PC-3 (cell line): Measurements from ENCODE around the gene ASXL1. TPM values are rescaled to one million over a fixed set of nuclear protein-coding genes. Genes with fewer than 3 reads are reported as not detected.
A peak's percentile ranks its signal among the peaks of the same experiment; 100 is the strongest.

Experiments
- ATAC-seq: fragments of 200-7000 bp; cut with Tn5 transposase; 2 replicates; pipeline ENCODE4 v1.9.1; 2020; ENCODE audit warnings: mild to moderate bottlenecking, moderate library complexity
- BruUV-seq: library from RNA; stranded (reverse); fragments of 400-500 nt; replicated peaks from 2 replicates; lab custom pipeline; 2021; lab: Mats Ljungman, UMichigan
- CTCF ChIA-PET: fragments of 300-600 bp; sonication (Branson Sonifier 250); formaldehyde crosslinking; loops from one replicate; lab custom pipeline; 2022; ENCODE audit warnings: antibody characterized with exemption; lab: Charles Lee
- POLR2A ChIA-PET: fragments of 300-600 bp; sonication (Branson Sonifier 250); formaldehyde crosslinking; loops from one replicate; lab custom pipeline; 2022; ENCODE audit warnings: antibody characterized with exemption; ENCODE audit not compliant: unreplicated experiment; lab: Charles Lee
- DNase-seq: peaks from one replicate; pipeline ENCODE4 v3.0.0-alpha.2; 2015
- H2AFZ ChIP-seq: fragments of 300-600 bp; sonication (generic); 2 replicates; pipeline ENCODE4 v1.6.0; 2016; ENCODE audit warnings: antibody characterized with exemption, low read length
- H3F3A ChIP-seq: fragments of 300-600 bp; sonication (generic); one replicate; pipeline ENCODE4 v1.6.0; 2017; ENCODE audit warnings: antibody characterized with exemption, low read length, control low read depth, mild to moderate bottlenecking; ENCODE audit not compliant: unreplicated experiment
- H3K27ac ChIP-seq: fragments of 300-600 bp; sonication (generic); 2 replicates; pipeline ENCODE4 v1.5.1; 2016; ENCODE audit warnings: mild to moderate bottlenecking, low read length
- H3K27me3 ChIP-seq: fragments of 300-600 bp; sonication (generic); 2 replicates; pipeline ENCODE4 v1.6.1; 2016; ENCODE audit warnings: low read length, mixed read lengths
- H3K36me3 ChIP-seq: fragments of 300-600 bp; sonication (generic); 2 replicates; pipeline ENCODE4 v1.6.1; 2016; ENCODE audit warnings: low read depth, mixed run types, low read length, mixed read lengths
- H3K4me1 ChIP-seq: fragments of 300-600 bp; sonication (generic); 2 replicates; pipeline ENCODE4 v1.5.1; 2016; ENCODE audit warnings: low read length; ENCODE audit not compliant: insufficient read depth
- H3K4me2 ChIP-seq: fragments of 300-600 bp; sonication (generic); 2 replicates; pipeline ENCODE4 v1.6.0; 2016; ENCODE audit warnings: low read length
- H3K4me3 ChIP-seq: fragments of 300-600 bp; sonication (generic); 2 replicates; pipeline ENCODE4 v1.5.1; 2016; ENCODE audit warnings: mild to moderate bottlenecking, low read length, mixed read lengths
- H3K79me2 ChIP-seq: fragments of 300-600 bp; sonication (generic); 2 replicates; pipeline ENCODE4 v1.6.1; 2017; ENCODE audit warnings: low read length, mixed read lengths
- H3K9ac ChIP-seq: fragments of 300-600 bp; sonication (generic); 2 replicates; pipeline ENCODE4 v1.6.0; 2016; ENCODE audit warnings: mild to moderate bottlenecking, low read length
- H3K9me2 ChIP-seq: fragments of 300-600 bp; sonication (generic); replicated peaks from 2 replicates; pipeline ENCODE4 v1.6.1; 2016; ENCODE audit warnings: mixed run types, low read length, mixed read lengths
- H3K9me3 ChIP-seq: fragments of 300-600 bp; sonication (generic); 2 replicates; pipeline ENCODE4 v1.6.1; 2016; ENCODE audit warnings: low read length, mixed read lengths
- H4K20me1 ChIP-seq: fragments of 300-600 bp; sonication (generic); 2 replicates; pipeline ENCODE4 v1.6.1; 2016; ENCODE audit warnings: low read length, mixed read lengths
- EZH2 ChIP-seq: fragments of 300-600 bp; sonication (generic); IDR thresholded peaks from one replicate; pipeline ENCODE4 v1.6.1; 2017; ENCODE audit warnings: antibody characterized with exemption, mild to moderate bottlenecking, low read length; ENCODE audit not compliant: unreplicated experiment
- EZH2phosphoT487 ChIP-seq: fragments of 300-600 bp; sonication (generic); IDR thresholded peaks from 2 replicates; pipeline ENCODE4 v1.6.1; 2018; ENCODE audit warnings: mild to moderate bottlenecking, antibody characterized with exemption, low read length, borderline replicate concordance
- intact Hi-C: fragments of 100-400 bp; cut with micrococcal nuclease; formaldehyde crosslinking; loops from 2 replicates; pipeline ENCODE4 v1.9.0; 2023
- total RNA-seq: library from RNA; depleted of rRNA; stranded (reverse); fragments of >200 nt; gene quantifications from 2 replicates; pipeline ENCODE4 v1.2.3, GENCODE V29; 2014
- TF ChIP-seq, protein P1 (sequence below): fragments of 300-600 bp; sonication (generic); conservative IDR thresholded peaks from 2 replicates; pipeline ENCODE4 v1.5.1; 2017; ENCODE audit warnings: antibody characterized with exemption, low read depth, mild to moderate bottlenecking, low read length

The ASXL1 gene
- total RNA-seq, 1 experiment from 2014 or later, result 42.8 TPM

DNA sequence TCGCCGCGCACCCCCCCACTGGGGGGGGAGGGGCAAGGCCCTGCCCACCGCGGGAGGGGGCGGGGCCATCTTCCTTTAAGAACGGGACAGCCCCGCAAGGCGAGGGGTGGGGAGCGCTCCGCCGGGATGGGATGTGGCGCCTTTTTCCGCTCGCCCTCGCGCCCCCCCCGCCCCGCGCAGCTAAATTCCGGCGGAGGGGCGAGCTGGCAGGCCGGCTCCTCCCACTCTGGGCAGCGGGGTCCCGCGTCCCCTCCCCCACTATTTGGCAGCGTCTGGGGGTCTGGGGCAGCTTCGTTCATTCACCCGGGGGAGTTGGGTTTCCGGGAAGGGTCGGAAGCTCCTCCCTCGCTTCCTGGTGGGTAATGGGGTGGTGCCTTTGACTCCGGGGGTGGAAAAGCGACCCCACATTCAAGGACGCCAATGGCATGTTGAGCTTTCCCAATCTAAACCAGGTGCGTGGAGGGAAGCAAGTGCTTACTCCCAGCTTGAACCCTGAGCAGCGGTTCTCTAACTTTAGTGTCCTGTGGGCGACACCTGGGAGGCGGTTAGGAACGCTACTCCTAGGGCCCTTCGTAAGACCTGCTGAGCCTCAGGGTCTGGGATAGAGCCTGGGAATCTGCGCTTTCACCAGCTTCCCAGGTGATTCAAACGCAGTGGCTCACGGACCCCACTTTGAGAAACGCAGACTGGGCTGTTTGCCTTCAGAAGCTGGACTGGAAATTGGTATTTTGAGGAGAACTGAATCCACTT lies 927 bp downstream of the ASXL1 start:
- peak overlapping the region; percentile 99 for H3K4me3 ChIP-seq
- ChIA-PET POLR2A (interaction anchor here (0.5 kb wide), 1 partner anchor 14 kb away, joined by 6 read pairs; no protein-coding TSS in a partner anchor), CTCF (interaction anchor here (0.5 to 0.6 kb wide), 2 partner anchors 106 to 145 kb away, joined by 4 read pairs; no protein-coding TSS in a partner anchor)
- H3K27me3 ChIP-seq, result no peaks in the 10 kb centered on the region
- peak overlapping the region; percentile 95 for H3K4me2 ChIP-seq
- no peaks in the 10 kb centered on the region for H3K9me3 ChIP-seq
- peak overlapping the region; percentile 79 for H3K9ac ChIP-seq
- TF ChIP-seq EZH2 (no peak), EZH2phosphoT487 (no peak)
- TF ChIP-seq, protein P1, sequence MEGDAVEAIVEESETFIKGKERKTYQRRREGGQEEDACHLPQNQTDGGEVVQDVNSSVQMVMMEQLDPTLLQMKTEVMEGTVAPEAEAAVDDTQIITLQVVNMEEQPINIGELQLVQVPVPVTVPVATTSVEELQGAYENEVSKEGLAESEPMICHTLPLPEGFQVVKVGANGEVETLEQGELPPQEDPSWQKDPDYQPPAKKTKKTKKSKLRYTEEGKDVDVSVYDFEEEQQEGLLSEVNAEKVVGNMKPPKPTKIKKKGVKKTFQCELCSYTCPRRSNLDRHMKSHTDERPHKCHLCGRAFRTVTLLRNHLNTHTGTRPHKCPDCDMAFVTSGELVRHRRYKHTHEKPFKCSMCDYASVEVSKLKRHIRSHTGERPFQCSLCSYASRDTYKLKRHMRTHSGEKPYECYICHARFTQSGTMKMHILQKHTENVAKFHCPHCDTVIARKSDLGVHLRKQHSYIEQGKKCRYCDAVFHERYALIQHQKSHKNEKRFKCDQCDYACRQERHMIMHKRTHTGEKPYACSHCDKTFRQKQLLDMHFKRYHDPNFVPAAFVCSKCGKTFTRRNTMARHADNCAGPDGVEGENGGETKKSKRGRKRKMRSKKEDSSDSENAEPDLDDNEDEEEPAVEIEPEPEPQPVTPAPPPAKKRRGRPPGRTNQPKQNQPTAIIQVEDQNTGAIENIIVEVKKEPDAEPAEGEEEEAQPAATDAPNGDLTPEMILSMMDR, result no peak
- peaks cover 53% of the 10 kb centered on the region for H3K79me2 ChIP-seq
- peaks cover 8% of the 10 kb centered on the region for H3F3A ChIP-seq
- DNase-seq, result peak; percentile 63
- peaks cover 47% of the 10 kb centered on the region for H3K4me1 ChIP-seq
- H4K20me1 ChIP-seq, result peaks cover 50% of the 10 kb centered on the region
- ATAC-seq, result peak; percentile 19
- peak overlapping the region; percentile 55 for H3K27ac ChIP-seq
- H2AFZ ChIP-seq, result peak overlapping the region; percentile 71
- H3K36me3 ChIP-seq, result no peaks in the 10 kb centered on the region
- H3K9me2 ChIP-seq, result no peaks in the 10 kb centered on the region
- BruUV-seq, result TSS peak; percentile 57
- intact Hi-C loops, result loop anchor here (2.0 to 10.0 kb wide), 2 partner anchors 16 to 154 kb away; partner anchors contain the start of genes PLAGL2 and POFUT1

GRCh38 chr20:32359633-32360332 lies 1.7 kb downstream of the ASXL1 start:
- H3F3A ChIP-seq, result peaks cover 8% of the 10 kb centered on the region
- no peaks in the 10 kb centered on the region for H3K36me3 ChIP-seq
- peak overlapping the region; percentile 99 for H3K4me3 ChIP-seq
- ATAC-seq (no peak), DNase-seq (no peak)
- H4K20me1 ChIP-seq, result peaks cover 57% of the 10 kb centered on the region
- CTCF ChIA-PET, result interaction anchor here (0.6 kb wide), 2 partner anchors 17 to 107 kb away, joined by 3 to 4 read pairs; no protein-coding TSS in a partner anchor
- H3K4me2 ChIP-seq, result peak overlapping the region; percentile 95
- POLR2A ChIA-PET, result interaction anchor here (0.5 to 0.6 kb wide), 2 partner anchors 15 to 18 kb away, joined by 3 to 6 read pairs; no protein-coding TSS in a partner anchor
- H3K79me2 ChIP-seq, result peaks cover 61% of the 10 kb centered on the region
- intact Hi-C loops, result loop anchor here (2.0 to 10.0 kb wide), 2 partner anchors 17 to 155 kb away; partner anchors contain the start of genes PLAGL2 and POFUT1
- H3K27me3 ChIP-seq, result no peaks in the 10 kb centered on the region
- no TSS peak for BruUV-seq
- H3K4me1 ChIP-seq, result peaks cover 39% of the 10 kb centered on the region
- peak overlapping the region; percentile 79 for H3K9ac ChIP-seq
- TF ChIP-seq EZH2phosphoT487, result no peak
- TF ChIP-seq, protein P1, result no peak
- TF ChIP-seq EZH2, result no peak
- peak overlapping the region; percentile 55 for H3K27ac ChIP-seq
- no peaks in the 10 kb centered on the region for H3K9me2 ChIP-seq
- no peaks in the 10 kb centered on the region for H3K9me3 ChIP-seq
- peak overlapping the region; percentile 71 for H2AFZ ChIP-seq
